GM13977 (cell line): ENCODE results near the gene PDK2.

Experiments
- DNase-seq: peaks from one replicate; pipeline ENCODE4 v3.0.0; 2012; ENCODE audit warnings: low spot score
- in situ Hi-C: fragments of 300-500 bp; cut with MboI; formaldehyde crosslinking; loops from one replicate; pipeline ENCODE4 v1.12.0; 2022; ENCODE audit warnings: low sequenced_read_pairs, low pct_unique_long_range_greater_than_20kb, mixed read lengths, inconsistent platforms; ENCODE audit not compliant: unreplicated experiment
- TF ChIP-seq, protein P1 (sequence below): IDR thresholded peaks from 2 replicates; pipeline ENCODE4 v1.5.1; 2012; ENCODE audit warnings: mild to moderate bottlenecking, control low read depth; ENCODE audit not compliant: insufficient read depth; ENCODE audit errors: extremely low read depth, missing control alignments

The PDK2 gene

DNA sequence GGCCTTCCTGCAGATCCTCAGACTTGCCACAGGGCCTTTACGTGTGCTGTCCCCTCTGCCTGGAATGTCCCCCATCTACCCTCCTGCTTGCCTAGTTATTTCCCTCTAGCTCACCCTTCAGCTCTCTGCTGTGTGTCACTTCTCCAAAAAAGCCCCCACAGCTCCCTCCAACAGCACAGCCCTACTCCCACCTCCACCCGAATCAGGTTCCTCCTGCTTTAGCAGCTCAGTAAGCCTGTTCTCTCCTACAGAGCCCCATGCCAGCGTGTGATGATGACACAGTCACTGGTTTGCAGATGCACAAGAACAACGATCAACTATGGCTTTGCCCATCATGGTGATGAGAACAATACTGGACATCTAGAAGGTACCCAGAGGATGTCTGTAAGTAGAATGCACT lies 41.9 kb downstream of the PDK2 start:
- in situ Hi-C loops = no loop called here
- TF ChIP-seq, protein P1, sequence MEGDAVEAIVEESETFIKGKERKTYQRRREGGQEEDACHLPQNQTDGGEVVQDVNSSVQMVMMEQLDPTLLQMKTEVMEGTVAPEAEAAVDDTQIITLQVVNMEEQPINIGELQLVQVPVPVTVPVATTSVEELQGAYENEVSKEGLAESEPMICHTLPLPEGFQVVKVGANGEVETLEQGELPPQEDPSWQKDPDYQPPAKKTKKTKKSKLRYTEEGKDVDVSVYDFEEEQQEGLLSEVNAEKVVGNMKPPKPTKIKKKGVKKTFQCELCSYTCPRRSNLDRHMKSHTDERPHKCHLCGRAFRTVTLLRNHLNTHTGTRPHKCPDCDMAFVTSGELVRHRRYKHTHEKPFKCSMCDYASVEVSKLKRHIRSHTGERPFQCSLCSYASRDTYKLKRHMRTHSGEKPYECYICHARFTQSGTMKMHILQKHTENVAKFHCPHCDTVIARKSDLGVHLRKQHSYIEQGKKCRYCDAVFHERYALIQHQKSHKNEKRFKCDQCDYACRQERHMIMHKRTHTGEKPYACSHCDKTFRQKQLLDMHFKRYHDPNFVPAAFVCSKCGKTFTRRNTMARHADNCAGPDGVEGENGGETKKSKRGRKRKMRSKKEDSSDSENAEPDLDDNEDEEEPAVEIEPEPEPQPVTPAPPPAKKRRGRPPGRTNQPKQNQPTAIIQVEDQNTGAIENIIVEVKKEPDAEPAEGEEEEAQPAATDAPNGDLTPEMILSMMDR = no peak
- DNase-seq = no peak

DNA sequence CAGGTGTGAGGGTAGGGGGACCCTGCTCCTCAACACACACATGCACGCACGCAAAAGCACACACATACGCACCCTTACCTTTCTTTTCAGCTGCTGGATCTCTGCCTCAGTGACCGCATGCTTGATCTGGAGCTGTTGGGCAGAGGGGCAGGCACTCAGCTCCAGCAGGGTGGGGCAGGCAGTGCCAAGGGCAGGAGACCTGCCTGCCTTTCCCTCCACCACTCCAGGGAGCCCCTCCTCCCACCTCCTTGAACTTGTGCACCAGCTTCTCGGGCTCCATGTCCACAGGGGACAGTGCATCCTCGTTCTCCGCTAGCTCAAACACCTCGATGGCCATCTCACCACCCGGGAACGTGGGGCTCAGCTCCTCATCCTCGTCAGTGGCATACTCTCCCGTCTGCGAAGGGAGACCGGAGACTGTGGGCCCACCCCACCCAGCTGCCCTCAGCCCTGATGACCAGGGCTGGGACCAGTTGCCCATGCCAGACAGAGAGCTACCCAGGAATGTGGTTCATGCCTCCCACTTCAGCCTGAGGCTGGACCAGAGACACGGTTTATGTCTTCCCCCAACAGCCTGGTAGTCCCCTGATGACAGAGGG lies 44.1 kb downstream of the PDK2 start:
- TF ChIP-seq, protein P1 = no peak
- no peak for DNase-seq
- in situ Hi-C loops = no loop called here

DNA sequence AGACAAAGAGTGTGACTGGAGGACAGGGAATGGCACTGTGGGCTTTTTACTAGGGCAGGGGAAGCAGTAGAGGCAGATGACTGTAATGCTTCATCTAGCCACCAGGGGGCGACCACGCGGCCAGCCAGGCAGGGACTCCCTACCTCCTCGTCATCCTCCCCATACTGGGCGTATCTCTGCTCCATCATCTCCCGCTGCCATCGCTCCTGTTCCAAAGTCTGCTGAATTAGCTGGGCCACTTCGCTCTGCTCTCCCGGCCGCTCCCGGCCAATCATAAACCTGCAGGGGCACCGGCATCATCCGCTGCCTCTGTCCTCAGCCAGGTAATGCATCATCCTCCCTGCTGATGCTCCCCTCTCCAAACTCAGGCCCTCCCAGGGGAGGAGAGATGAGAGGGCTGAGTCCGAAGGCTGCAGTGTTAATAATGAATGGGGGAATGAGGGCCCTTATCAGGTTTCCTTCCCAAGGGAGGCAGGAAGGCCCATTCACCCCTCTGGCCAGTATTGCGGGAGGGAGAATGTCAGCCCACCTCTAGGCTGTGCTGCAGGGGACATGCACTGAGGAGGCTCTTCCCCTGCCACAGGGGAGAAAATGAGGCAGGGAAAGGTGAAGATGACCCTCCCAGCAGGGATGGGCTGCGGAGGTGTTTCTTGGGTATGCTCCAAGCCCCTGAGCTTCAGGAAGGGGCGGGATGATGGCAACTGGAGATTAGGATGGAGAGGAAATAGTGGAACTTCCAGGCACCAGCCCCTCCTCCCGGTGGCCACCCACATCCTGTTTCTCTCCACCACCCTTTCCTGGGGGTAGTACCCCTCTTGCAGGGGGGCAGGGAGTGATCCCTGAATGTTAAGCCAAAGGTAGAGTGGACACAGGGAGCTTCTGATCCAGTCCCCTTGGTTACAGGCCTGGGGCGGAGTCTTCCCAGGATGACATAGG lies 45.1 kb downstream of the PDK2 start:
- TF ChIP-seq, protein P1 = peak; percentile 90
- DNase-seq = peak; percentile 89
- in situ Hi-C loops = no loop called here

DNA sequence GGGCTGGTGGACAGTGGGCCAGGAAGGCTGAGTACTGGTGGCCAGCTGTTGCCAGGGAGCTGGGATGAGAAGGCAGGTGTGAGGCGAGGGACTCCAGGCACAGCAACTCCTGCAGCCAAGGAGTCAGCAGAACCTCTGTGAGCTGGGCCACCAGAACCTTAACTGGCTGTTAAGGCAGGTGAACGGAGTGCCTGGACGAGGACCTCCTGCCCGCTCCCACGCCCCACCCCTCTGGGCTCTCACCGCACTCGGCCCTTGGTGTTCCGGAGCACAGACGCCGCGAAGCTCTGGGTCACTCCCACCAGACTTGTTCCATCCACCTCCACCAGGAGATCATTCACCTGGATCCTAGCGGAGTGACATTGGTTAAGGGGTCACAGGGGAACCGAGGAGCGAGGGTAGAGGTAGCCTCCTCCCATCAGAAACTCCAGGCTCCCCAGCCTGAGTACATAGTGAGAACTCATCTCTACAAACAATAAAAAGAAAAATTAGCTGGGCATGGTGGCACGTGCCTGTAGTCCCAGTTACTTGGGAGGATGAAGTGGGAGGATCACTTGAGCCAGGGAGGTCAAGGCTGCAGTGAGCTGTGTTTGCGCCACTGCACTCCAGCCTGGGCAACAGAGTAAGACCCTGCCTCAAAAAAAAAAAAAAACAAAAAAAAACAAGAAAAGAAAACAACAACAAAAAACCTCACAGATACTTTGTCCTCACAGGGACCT lies 46.0 kb downstream of the PDK2 start:
- no peak for DNase-seq
- in situ Hi-C loops = no loop called here
- TF ChIP-seq, protein P1 = no peak

DNA sequence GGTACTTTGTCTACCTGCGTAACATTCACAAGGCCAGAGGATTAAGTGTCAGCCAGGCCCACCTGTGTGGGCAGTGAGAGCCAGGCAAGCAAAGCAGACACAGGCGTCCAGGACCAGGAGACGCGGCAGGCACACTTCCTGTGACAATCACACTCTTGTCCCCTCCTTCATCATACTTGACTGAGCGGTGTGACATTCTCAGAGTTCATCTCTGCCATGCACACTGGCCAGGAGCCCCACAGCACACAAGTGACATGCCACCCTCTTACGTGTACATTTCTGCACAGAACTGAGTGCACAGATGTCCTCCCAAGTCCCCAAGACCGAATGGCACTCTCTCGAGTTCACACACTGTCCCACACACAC lies 46.6 kb downstream of the PDK2 start:
- DNase-seq = no peak
- in situ Hi-C loops = no loop called here
- TF ChIP-seq, protein P1 = no peak

DNA sequence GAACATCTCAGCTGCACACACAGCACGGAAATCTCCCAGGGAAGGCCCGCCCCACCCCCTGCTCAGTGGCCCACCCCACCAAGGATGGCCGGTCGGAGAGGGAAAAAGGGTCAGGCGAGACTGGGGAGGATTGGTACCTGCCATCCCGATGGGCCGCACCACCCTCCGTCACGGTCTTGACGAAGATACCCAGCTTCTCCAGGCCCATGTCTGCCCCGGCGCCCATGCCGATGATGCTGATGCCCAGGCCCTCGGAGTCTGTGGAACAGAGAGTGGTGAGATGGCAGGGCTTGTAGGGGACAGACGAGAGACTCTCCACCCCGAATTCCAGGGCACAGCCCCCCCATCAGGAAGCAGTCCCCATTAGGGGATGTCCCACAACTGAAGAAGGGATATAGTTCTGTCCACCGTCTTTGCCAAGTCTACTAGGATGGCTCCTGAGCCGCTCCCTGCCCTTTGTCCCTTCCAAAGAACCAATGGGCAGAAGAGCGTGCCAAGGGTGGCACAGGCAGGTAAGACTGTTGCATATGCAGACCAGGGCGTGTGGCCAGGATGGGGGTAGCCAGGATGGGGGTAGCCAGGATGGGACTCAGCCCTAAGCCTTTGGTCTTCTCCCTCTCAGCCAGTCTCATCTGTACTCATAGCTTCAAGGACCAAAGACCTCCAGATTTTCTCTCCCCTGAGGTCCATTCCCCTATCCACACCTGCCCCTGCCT lies 48.5 kb downstream of the PDK2 start:
- TF ChIP-seq, protein P1 = no peak
- no peak for DNase-seq
- in situ Hi-C loops = no loop called here
